Ishikawa (cell line): ENCODE data around the gene CD4.

Source experiments
- CEBPB ChIP-seq: IDR thresholded peaks from 2 replicates; pipeline ENCODE4 v1.6.1; 2012
- CREB1 ChIP-seq: IDR thresholded peaks from 2 replicates; pipeline ENCODE4 v1.6.1; 2012; ENCODE audit warnings: low read depth
- EGR1 ChIP-seq: IDR thresholded peaks from 2 replicates; pipeline ENCODE4 v1.6.1; 2012
- EP300 ChIP-seq: IDR thresholded peaks from 2 replicates; pipeline ENCODE4 v1.6.1; 2012; ENCODE audit warnings: borderline replicate concordance
- FOXM1 ChIP-seq: IDR thresholded peaks from 2 replicates; pipeline ENCODE4 v1.6.1; 2012; ENCODE audit warnings: low read depth, borderline replicate concordance
- MAX ChIP-seq: IDR thresholded peaks from 2 replicates; pipeline ENCODE4 v1.6.1; 2012
- NFIC ChIP-seq: IDR thresholded peaks from 2 replicates; pipeline ENCODE4 v1.6.1; 2012
- RAD21 ChIP-seq: IDR thresholded peaks from 2 replicates; pipeline ENCODE4 v1.6.1; 2012; ENCODE audit warnings: low read depth
- REST ChIP-seq: IDR thresholded peaks from 2 replicates; pipeline ENCODE4 v1.6.1; 2012; ENCODE audit warnings: low read depth, mild to moderate bottlenecking
- TAF1 ChIP-seq: IDR thresholded peaks from 2 replicates; pipeline ENCODE4 v1.6.1; 2012; ENCODE audit warnings: low read depth, mild to moderate bottlenecking
- TCF12 ChIP-seq: IDR thresholded peaks from 2 replicates; pipeline ENCODE4 v1.6.1; 2012; ENCODE audit warnings: low read depth
- TEAD4 ChIP-seq: IDR thresholded peaks from 2 replicates; pipeline ENCODE4 v1.6.1; 2012
- USF1 ChIP-seq: IDR thresholded peaks from 2 replicates; pipeline ENCODE4 v1.6.1; 2012
- YY1 ChIP-seq: IDR thresholded peaks from 2 replicates; pipeline ENCODE4 v1.6.1; 2012; ENCODE audit warnings: low read depth
- ZBTB7A ChIP-seq: IDR thresholded peaks from 2 replicates; pipeline ENCODE4 v1.6.1; 2012; ENCODE audit warnings: low read depth

The CD4 gene

GRCh38 chr12:6765634-6766581 lies 23.4 kb upstream of the CD4 start, which contains the start of gene PTMS:
TSS of gene PTMS (plus strand) at chr12:6766363. CDS start at chr12:6766706, 343 bp downstream.
- TF ChIP-seq TCF12 (peak; percentile 58), ZBTB7A (peak; percentile 42; the same call in 1 of the 2 replicates), MAX (no peak), TAF1 (no peak; the same call in none of the 2 replicates), NFIC (peak; percentile 69; the same call in 1 of the 2 replicates), TEAD4 (peak; percentile 33; the same call in 1 of the 2 replicates), USF1 (no peak), EP300 (peak; percentile 5; the same call in 1 of the 2 replicates), EGR1 (peak; percentile 99), FOXM1 (peak; percentile 40; the same call in 1 of the 2 replicates), YY1 (0 out of 2 replicates have a peak, but pooled peaks have one; percentile 31), RAD21 (no peak), CEBPB (no peak), REST (no peak), CREB1 (no peak)

GRCh38 chr12:6766651-6767349 lies 22.5 kb upstream of the CD4 start:
- peak; percentile 58; the same call in 1 of the 2 replicates for TF ChIP-seq ZBTB7A
- TF ChIP-seq RAD21 = peak; percentile 35; the same call in 1 of the 2 replicates
- TF ChIP-seq MAX = peak; percentile 65
- peak; percentile 50; the same call in 1 of the 2 replicates for TF ChIP-seq TAF1
- no peak for TF ChIP-seq FOXM1
- TF ChIP-seq TEAD4 = 0 out of 2 replicates have a peak, but pooled peaks have one; percentile 38
- TF ChIP-seq EP300 = peak; percentile 44; the same call in 1 of the 2 replicates
- no peak for TF ChIP-seq NFIC
- peak; percentile 61; the same call in 1 of the 2 replicates for TF ChIP-seq TCF12
- TF ChIP-seq EGR1 = peak; percentile 41; the same call in 1 of the 2 replicates
- TF ChIP-seq YY1 = 0 out of 2 replicates have a peak, but pooled peaks have one; percentile 5
- no peak for TF ChIP-seq REST

- 0 out of 2 replicates have a peak, but pooled peaks have one; percentile 5 for TF ChIP-seq YY1
- TF ChIP-seq FOXM1 = no peak
- 0 out of 2 replicates have a peak, but pooled peaks have one; percentile 19 for TF ChIP-seq MAX
- TF ChIP-seq CEBPB = no peak
- no peak for TF ChIP-seq CREB1
- no peak for TF ChIP-seq RAD21
- no peak for TF ChIP-seq NFIC
- no peak for TF ChIP-seq TAF1
Observed at GRCh38 chr12:6767353-6768319, 21.7 kb upstream of the CD4 start.

GRCh38 chr12:6768437-6768914 lies 20.9 kb upstream of the CD4 start:
- TF ChIP-seq TAF1 (no peak), EGR1 (0 out of 2 replicates have a peak, but pooled peaks have one; percentile 42), CEBPB (no peak)
